HG02943 (cell line): Measurements from ENCODE around the gene PIGU.

Experiments
- ATAC-seq: cut with Tn5 transposase; IDR thresholded peaks from one replicate; pipeline ENCODE4 v1.9.1; 2021; ENCODE audit warnings: mild to moderate bottlenecking, low read depth, moderate library complexity; ENCODE audit not compliant: unreplicated experiment

Gene PIGU

DNA sequence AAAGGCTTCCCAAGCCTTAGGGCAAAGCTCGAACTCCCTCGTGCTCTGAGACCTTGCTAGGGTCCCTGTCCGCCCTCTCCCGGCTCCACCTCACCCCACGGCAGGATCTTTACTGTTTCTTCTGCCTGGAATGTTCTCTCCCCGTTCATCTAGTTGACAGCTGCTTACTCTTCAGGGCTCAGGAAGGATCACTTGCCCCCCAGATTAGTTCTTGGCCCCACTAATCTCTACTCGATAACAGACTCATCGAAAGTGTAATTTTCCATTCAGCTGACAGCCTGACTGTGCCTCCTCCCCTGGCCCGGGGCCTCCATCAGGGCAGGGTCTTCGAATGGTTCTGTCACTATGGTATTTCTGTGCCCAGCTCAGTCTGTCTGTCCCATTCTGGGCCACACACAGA lies 115.2 kb downstream of the PIGU start:
- ATAC-seq = no peak

DNA sequence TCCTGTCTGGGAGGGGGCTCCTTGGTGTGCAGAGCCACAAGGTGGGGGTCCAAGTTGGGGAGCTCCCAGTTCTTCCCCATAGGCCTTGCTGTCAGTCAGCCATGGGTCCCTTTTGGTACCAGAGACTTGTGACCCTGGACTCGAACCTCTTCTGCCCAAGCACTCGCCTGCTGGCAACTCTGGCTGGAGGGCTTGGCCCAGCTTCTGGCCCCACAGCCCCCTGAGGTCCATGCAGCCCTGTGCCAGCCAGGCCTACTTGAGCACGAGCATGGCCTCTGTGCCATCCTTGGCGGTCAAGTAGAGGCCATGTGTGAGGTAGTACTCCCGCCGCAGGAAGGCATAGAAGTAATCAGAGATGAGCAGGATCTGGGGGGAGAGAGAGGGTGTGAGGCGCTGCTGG lies 116.3 kb downstream of the PIGU start:
- ATAC-seq = no peak

DNA sequence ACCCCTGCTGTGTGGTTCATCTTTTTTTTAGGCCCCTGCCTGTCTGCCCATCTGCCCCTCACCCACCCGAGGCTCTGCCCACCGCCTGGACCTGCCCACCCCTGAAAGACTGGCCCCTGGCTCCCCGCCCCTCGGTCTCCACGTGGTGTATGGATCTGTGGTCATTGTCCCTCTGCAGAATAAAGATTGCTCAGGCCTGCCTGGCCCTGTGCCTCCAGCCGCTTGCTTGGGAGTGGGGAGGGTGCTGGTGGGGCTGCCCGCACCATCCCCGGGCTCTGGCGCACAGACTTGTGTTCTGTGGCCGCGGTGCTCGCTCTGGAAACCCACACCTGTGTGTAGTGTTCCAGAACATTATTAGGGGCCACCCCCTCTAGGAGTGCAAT lies 116.8 kb downstream of the PIGU start:
- no peak for ATAC-seq

DNA sequence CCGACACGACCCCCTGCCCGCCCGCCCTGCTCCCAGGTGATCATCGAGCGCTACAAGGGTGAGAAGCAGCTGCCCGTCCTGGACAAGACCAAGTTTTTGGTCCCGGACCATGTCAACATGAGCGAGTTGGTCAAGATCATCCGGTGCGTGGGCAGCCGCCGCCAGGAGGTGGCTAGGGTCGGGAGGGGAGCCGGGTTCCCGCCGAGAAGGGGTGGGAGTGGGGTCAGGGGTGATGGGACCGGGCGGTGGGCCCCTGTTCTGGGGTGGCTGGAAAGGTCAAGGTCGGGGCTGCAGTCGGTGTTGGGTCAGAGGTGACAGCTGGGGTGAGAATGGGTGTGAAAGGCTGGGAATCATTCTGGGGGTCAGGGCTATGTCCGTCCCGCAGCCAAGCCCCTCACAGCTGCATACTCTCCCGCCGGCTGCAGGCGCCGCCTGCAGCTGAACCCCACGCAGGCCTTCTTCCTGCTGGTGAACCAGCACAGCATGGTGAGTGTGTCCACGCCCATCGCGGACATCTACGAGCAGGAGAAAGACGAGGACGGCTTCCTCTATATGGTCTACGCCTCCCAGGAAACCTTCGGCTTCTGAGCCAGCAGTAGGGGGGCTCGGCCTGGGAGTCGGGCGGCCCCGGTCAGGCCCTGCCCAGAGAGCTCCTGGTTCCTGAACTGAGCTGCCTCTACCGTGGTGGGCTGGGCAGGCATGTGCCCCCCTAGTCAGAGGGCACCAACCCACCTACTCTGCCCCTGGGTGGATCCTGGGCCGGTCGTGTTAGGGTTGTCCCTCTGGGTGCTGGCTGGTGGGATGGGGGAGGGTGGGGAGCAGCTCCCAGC lies 117.4 kb downstream of the PIGU start:
- no peak for ATAC-seq

DNA sequence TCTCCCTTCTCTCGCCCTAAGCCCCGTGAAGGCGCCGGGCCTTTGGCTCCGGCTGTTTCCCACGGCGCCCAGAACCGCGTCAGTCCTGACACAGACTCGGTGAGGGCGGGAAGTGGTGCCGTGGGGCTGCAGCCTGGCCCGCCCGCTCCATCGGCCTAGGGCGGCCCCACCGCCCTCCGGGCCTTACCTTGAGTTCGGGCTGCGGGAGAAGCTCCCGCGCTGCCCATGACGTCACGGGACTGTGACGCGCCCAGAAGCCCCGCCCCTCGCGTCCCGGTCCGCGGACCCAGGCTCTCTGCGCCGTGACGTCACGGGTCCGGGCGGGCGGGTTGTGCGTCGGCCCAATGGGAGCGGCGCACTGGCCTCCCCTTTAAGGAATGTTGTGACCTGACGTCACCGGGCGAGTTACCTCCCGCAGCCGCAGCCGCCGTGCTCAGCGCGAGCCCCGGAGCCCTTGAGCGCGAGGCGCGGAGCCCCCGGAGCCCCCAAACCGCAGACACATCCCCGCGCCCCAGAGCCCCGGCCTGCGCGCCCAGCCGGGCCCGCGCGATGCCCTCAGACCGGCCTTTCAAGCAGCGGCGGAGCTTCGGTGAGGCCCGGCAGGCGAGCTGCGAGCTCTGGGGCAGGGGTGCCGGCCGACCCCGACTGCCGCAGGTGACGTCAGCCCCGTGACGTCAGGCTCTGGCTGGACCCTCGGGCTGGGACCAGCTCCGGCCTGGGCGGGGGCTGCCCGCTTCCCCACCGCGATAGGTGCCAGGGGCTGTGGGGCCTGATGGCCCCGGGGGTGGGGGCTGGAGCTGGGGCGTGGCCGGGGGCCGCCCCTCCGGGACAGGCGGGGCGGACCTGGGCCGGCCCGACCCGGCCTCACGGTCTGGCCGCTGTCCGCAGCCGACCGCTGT lies 118.3 kb downstream of the PIGU start, which contains the start of gene MAP1LC3A:
Gene MAP1LC3A (plus strand): TSS at position 399 of the 899 bp plus-strand sequence. CDS start 151 bp downstream, at position 550.
- no peak for ATAC-seq

DNA sequence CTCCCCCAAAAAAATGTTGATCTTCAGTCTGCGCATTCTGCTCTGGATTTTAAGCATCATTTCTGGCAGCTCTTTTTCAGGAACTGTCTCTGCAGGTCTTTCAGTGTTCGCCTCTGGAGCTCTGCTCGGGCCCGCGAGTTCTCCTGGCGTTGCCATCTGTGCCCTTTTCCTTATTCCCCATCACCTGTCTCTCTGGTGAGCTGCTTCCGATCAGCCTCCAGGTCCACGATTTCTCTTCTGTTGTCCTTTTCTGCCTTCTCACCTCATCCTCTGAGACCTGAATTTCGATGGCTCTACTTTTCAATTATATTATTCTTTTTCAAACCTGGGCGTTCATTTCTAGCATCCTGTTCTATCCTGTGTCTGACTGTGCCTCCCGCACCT lies 119.0 kb downstream of the PIGU start:
- ATAC-seq = no peak

DNA sequence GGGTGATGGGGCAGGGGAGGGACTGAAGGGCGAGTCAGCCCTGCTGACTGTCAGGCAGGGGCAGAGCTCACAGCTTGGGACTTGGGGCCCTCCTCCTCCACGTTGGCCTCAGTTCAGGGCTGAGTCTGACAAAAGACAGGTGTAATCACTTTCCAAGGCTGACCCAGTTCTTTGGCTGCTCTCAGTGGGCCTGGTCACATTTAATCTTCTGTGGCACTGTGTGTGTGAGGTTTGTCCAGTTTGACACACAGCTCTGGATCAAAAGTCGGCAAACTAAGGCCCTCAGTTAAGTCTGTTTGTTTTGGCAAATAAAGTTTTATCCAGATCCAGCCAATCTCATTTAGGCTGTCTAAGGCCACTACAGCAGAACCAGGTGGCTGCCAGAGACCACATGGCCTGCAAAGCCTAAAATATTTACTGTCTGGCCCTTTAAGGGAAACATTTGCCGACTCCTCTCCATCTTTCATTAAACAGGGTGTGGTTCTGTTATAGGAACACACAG lies 123.5 kb downstream of the PIGU start:
- no peak for ATAC-seq

DNA sequence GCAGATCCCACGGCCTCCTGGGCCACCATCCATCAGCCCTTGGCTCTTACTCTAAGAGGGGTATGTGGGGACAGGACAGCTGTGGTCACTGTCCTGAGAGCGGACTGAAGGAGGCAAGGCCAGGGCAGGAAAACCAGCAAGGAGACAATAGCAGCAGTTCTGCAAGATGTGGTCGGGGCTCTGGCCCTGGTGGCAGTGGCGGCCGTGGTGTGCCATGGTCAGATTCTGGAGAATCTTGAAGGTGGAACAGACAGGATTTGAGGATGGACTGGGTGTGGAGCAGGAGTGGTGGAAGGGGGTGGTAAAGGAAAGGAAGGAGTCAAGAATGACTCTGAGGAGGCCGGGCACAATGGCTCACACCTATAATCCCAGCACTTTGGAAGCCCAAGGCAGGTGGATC lies 124.3 kb downstream of the PIGU start:
- no peak for ATAC-seq

DNA sequence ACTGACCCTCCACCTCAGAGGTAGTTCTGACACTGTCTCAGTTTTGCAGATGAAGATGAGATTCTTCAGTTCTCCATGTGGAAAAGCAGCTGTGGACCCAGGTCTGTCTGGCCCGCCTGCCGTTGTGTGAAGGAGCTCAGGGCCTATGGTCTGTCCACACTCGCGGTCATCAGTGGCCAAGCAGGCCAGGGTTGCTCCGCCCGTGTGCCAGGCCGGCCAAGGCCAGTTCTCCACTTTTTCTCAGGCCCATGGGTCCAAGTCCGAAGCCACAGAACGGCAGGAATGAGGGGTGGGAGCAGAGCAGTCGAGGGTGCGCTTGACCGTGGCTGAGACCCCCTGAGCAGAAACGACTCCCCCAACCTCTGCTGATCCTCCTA lies 127.0 kb downstream of the PIGU start:
- no peak for ATAC-seq

DNA sequence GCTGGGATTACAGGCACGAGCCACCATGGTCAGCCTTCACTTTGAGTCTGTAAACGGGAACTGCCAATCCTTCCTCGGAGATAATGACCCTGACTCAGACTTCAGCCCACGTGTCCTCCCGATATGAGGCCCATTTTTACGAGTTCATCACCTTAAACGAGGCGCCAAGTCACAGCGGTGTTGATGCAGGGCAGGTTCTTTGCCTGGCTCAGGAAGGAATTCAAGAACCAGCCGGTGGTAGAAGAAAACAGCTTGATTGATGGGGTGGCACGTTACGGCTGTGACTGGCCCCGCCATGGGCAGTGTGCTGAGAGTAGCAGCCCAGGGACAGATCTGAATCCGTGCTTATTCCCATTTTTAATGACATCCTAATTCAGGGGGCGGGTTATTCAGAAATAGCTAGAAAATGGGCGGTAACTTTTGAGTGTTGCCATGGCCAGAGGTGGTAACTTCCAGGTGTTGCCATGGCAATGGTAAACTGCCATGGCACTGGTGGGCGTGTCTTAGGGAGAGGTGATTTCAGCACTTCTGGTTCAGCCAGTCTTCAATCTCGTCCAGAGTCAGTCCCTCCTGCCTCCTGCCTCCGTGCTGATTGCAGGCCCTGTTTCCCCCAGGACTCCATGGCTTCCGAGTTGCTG lies 127.5 kb downstream of the PIGU start:
- ATAC-seq = no peak

DNA sequence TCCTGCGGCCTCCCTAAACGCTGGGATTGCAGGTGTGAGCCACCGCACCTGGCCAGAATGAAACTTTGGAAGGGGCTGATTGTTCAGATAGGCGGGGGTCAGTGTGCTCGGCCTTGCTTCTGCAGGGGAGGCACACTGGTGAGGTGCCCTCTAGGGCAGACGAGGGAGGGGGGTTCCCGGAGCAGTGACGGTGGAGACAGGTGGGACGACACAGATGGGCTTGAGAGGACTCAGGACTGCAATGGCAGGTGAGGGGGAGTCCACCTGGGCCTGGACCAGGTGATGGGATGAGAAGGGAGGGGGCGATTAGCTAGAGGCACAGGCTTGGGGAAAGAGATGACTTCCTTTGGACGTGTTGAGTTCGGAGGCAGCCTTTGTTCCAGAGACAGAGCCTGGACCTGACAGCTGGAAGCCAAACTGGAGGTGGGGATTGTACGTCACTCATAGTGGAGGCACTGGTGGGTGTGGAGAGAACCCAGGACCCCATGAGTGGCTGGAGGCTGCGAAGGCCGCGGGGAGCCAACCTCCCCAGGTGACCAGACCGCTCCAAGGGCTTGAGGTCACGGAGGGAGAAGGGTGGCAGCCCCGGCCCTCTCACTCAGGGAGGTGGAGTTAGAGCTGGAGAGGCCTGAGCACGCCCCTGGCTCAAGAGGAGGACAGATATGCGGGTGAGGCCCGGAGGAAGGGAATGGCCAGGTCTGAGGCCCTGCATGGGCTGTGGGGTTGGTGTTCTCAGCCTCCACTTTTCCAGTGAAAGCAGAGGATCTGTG lies 128.9 kb downstream of the PIGU start:
- no peak for ATAC-seq

DNA sequence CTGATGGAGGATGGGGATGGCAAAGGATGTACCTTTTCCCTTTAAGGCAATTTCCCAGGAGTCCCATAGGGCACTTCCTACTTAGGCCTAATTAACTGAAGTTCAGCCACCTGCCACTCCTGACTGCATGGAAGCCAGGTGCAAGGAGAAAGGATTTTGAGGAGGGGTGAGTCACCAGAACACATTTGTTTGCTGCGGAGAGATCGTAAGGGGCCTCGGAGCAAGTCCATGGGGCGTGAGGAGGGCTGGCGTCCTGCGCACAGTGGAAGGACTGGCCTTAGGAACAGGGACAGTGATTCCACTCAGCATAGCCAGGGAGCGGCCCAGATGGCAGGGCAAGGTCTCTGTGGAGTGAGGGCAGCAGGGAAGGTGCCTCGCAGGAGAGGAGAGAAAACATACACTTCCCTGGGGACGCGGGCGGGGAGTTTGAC lies 130.1 kb downstream of the PIGU start:
- ATAC-seq = no peak

DNA sequence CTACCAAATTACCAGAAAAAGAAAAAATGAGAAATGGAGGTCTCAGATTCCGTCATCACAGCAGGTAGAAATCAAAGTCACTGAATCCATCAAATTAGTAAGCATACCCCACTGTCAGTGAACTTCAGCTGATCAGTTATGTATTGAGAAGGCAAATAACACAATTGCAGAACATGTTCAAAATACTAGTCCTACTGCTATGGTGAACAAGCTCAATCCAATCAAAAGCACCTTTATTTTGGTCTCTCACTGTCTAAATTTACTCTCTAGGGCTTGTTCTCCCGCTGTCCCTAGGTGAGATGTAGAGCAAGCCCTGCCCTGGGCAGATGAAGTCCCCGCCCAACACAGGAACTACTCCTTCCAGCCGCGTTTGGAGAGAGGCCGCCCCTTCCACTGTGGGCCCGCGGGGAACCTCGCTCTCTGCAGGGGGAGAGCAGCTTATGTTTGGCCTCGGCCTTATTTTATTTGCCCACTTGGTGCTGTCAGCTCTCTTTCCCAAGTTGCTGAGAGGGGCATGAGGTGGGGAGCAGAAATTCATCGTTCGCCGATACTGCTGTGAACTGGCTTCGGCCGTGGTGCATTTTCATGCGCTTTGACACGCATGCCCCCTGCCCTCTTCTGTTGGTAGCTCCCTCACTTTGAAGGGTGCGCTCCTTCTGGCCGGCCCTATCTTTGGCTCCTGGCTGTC lies 132.6 kb downstream of the PIGU start:
- ATAC-seq = no peak

DNA sequence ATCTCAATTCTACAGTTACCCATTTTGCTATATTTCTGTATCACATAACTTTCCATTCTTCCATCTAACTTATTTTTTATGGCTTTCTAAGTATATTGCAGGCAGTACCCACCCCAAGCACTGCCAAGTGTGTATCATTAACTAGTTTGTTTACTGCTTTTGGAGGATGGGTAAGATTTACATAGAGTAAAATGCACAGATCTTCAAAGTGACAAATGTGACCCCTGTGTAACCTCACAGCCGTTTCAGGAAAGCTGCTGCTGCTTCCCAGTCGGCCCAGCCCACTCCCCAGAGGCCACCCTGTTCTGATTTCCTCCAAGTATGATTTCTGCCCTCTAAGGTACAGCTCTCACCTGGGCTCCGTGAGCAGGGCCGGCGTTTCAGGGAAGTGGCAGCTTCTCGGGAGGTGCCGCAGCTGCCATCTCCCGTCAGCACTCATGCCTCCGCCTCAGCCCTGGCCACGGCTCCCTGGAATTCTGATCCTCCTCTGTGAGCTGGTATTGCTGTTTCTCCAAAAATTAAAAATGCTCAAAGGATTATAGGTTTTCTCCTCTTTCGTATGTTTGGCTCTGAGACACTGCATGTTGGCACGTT lies 133.3 kb downstream of the PIGU start:
- ATAC-seq = no peak

DNA sequence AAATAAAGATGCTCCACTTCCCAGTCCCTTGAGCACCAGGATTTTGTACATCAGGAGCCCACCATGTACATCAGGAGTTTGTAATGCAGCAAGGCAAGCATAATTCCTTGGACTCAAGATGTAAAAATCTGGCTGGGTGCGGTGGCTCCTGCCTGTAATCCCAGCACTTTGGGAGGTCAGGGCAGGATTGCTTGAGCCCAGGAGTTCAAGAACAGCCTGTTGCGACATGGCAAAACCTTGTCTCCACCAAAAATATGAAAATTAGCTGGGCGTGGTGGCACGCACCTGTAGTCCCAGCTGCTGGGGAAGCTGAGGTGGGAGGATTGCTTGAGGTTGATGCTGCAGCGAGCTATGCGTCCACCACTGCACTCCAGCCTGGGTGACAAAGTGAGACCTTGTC lies 134.5 kb downstream of the PIGU start:
- ATAC-seq = no peak

DNA sequence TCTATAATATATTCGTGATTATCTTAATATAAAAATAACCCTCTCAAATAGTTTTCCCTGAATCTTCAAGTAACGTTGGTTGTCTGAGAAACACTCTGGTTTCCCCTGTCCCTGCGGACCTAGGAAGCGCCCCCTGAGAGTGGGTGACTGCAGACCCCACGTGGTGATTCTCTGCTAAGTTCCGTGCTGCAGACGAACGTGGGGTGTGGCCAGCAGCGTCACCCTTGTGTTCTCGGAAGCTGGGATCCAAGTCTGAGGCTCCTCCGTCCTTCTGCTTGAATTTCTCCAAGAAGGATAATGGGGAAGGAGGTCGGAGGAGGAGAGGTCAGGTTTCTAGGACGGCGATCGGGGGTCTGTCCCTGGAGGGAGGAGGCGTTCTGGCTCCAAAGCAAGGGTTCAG lies 135.0 kb downstream of the PIGU start:
- no peak for ATAC-seq

DNA sequence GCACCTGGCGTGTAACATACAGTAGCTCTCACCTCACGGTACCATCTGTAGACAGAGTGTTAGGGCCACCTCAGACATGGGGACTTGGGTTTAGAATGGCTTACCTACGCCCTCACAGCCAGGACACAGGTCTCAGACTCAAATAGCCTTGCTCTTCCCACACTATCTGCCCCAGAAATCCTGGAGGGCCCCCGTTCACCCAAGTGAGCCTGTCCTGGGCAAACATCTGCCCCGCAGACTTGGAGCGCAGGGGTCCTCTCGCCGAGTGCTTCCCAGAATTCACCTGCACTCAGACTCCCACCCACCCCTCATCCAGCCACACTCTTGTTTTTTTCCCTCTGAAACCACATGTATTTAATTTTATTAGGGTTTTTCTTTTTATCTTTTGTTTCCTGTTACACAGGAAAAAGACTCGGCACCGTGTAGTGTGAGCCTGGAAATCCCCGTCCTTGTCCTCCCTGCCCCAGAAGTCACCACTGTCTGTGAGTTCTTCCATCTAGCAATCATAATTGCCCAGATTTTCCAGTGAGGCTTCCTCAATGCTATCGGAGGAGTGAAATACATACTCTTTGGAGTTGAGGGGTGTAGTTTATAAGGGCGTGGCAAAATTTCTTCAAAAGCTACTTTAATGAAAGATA lies 135.5 kb downstream of the PIGU start:
- no peak for ATAC-seq

DNA sequence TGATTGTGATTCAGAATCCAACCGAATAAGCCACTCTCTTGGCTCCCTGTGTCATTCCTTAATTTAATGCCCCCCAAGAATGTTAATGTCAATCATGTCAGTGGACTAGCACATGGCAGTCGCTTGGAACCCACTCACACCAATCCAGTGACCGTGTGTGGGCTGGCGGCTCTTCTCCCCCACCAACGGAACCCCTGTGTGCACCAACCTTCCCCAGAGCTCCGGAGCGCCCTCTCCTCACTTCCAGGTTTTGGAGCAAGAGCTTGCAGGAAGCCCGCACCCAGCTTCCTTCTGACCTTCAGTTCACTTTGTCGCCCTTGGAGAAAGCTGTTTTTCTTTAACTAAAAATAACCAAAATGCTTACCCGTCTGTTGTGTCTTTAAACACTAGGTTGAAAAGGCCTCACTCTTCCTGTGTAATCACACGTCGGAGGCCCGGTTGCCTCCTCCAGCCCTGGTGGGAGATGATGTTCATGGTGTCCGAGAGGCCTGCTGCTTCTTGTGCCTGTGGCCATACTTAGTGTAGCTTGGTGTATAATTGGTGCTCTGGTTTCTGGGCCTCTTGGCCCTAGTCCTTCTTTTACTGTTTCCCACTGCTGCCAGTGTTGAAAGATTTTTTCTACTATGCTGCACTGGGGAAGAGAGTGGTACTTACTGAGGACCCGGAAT lies 136.2 kb downstream of the PIGU start:
- ATAC-seq = no peak
